CD14-positive monocyte (primary cell): ENCODE results near the gene DCLRE1A. TPM values are rescaled to one million over a fixed set of nuclear protein-coding genes. Genes with fewer than 3 reads are reported as not detected.

ENCODE experiments used
- DNase-seq, 3 donors: peaks; one replicate each; pipeline ENCODE4 v3.0.0-alpha.2; 2011 to 2022
- H2AFZ ChIP-seq: 2 replicates; pipeline ENCODE4 v1.6.0; 2012; ENCODE audit warnings: mild to moderate bottlenecking, low read depth, low read length, inconsistent platforms; ENCODE audit not compliant: insufficient read depth, poor library complexity, severe bottlenecking
- H3K27ac ChIP-seq, 2 donors: 1 replicate in 1 of 2; 2 replicates in 1 of 2; pipeline ENCODE4 v1.5.1; 2012 to 2013; ENCODE audit warnings: low read length in 2 of 2, control low read depth in 1 of 2, inconsistent platforms in 1 of 2, low read depth in 1 of 2, mild to moderate bottlenecking in 1 of 2
- H3K27me3 ChIP-seq, 2 donors: one replicate each; pipeline versions ENCODE4 v1.6.0 to v1.6.1; 2011 to 2013; ENCODE audit warnings: low read length in 2 of 2; ENCODE audit not compliant: control insufficient read depth in 2 of 2, insufficient read depth in 2 of 2
- H3K36me3 ChIP-seq, 2 donors: replicated peaks in 1 of 2; 1 replicate in 1 of 2; 2 replicates in 1 of 2; pipeline versions ENCODE4 v1.5.1 to v1.6.1; 2012 to 2013; ENCODE audit warnings: low read length in 2 of 2, control low read depth in 1 of 2, inconsistent platforms in 1 of 2, mild to moderate bottlenecking in 1 of 2; ENCODE audit not compliant: insufficient read depth in 2 of 2, control insufficient read depth in 1 of 2
- H3K4me1 ChIP-seq, 2 donors: 1 replicate in 1 of 2; 2 replicates in 1 of 2; pipeline versions ENCODE4 v1.5.1 to v1.6.1; 2012 to 2013; ENCODE audit warnings: low read length in 2 of 2, control low read depth in 1 of 2, inconsistent platforms in 1 of 2, mild to moderate bottlenecking in 1 of 2, moderate library complexity in 1 of 2; ENCODE audit not compliant: insufficient read depth in 2 of 2, control insufficient read depth in 1 of 2
- H3K4me2 ChIP-seq: replicated peaks from 2 replicates; pipeline ENCODE3; 2012; ENCODE audit warnings: low read length, moderate library complexity, mild to moderate bottlenecking; ENCODE audit not compliant: poor library complexity, severe bottlenecking; ENCODE audit errors: extremely low read depth
- H3K4me3 ChIP-seq, 3 experiments: fragments of 200-600 bp in 1 of 3; sonication (generic) in 1 of 3; replicated peaks in 1 of 3; 1 replicate in 2 of 3; 2 replicates in 1 of 3; pipeline ENCODE4 v1.5.1; 2011 to 2013; ENCODE audit warnings: low read length in 3 of 3, mild to moderate bottlenecking in 3 of 3, control low read depth in 2 of 3, low read depth in 2 of 3, inconsistent platforms in 1 of 3, moderate library complexity in 1 of 3
- H3K79me2 ChIP-seq: 2 replicates; pipeline ENCODE4 v1.6.0; 2012; ENCODE audit warnings: mild to moderate bottlenecking, control low read depth, inconsistent platforms, low read length, moderate library complexity; ENCODE audit not compliant: insufficient read depth
- H3K9ac ChIP-seq: 2 replicates; pipeline ENCODE4 v1.6.0; 2017; ENCODE audit warnings: low read length, mild to moderate bottlenecking; ENCODE audit not compliant: insufficient read depth, poor library complexity, severe bottlenecking
- H3K9me3 ChIP-seq, 2 donors: replicated peaks in 1 of 2; 1 replicate in 1 of 2; 2 replicates in 1 of 2; pipeline versions ENCODE4 v1.5.1 to v1.6.1; 2012 to 2013; ENCODE audit warnings: low read length in 2 of 2, control low read depth in 1 of 2; ENCODE audit not compliant: control insufficient read depth in 1 of 2, insufficient read depth in 1 of 2
- H4K20me1 ChIP-seq: 2 replicates; pipeline ENCODE4 v1.6.0; 2012; ENCODE audit warnings: mild to moderate bottlenecking, low read length, control low read depth, moderate library complexity; ENCODE audit not compliant: insufficient read depth
- H3K27ac Mint-ChIP-seq, 7 donors: one replicate each; pipeline ENCODE4 v1.8.0; 2020; ENCODE audit warnings: mild to moderate bottlenecking in 7 of 7, mixed read lengths in 7 of 7, moderate library complexity in 6 of 7, inconsistent platforms in 2 of 7
- H3K27me3 Mint-ChIP-seq, 3 donors: one replicate each; pipeline ENCODE4 v1.8.0; 2021 to 2022; ENCODE audit warnings: low read depth in 3 of 3, mild to moderate bottlenecking in 3 of 3, mixed read lengths in 3 of 3, moderate library complexity in 3 of 3, inconsistent platforms in 1 of 3
- H3K36me3 Mint-ChIP-seq, 2 donors: one replicate each; pipeline ENCODE4 v1.8.0; 2020; ENCODE audit warnings: mixed read lengths in 2 of 2, inconsistent platforms in 1 of 2, mild to moderate bottlenecking in 1 of 2
- H3K4me1 Mint-ChIP-seq: one replicate; pipeline ENCODE4 v1.8.0; 2020; ENCODE audit warnings: mild to moderate bottlenecking, mixed read lengths
- H3K4me3 Mint-ChIP-seq, 2 donors: one replicate each; pipeline ENCODE4 v1.8.0; 2020; ENCODE audit warnings: mild to moderate bottlenecking in 2 of 2, mixed read lengths in 2 of 2, moderate library complexity in 1 of 2
- H3K9me3 Mint-ChIP-seq, 7 donors: one replicate each; pipeline ENCODE4 v1.8.0; 2020 to 2022; ENCODE audit warnings: mixed read lengths in 7 of 7, mild to moderate bottlenecking in 6 of 7, moderate library complexity in 6 of 7, inconsistent platforms in 2 of 7
- WGBS: methylation state at CpG from one replicate; pipeline ENCODE4 v1.1.5; 2013; ENCODE audit warnings: missing lambda C conversion rate; ENCODE audit not compliant: insufficient coverage; 5-methylcytosine and 5-hydroxymethylcytosine counted together
- intact Hi-C, 2 donors: fragments of 100-400 bp; cut with micrococcal nuclease; formaldehyde crosslinking; loops; one replicate each; pipeline versions ENCODE4 v1.15.0 to v1.15.1; 2023
- polyA plus RNA-seq, 3 donors: library from polyadenylated mRNA; depleted of rRNA in 1 of 3; unstranded in 2 of 3; stranded (reverse) in 1 of 3; fragments of 300-500 nt in 2 of 3; fragments of >200 nt in 1 of 3; fragmentation: Illumina TruSeq in 2 of 3; gene quantifications; 1 replicate in 2 of 3; 2 replicates in 1 of 3; pipeline ENCODE4 v1.2.3, GENCODE V29; 2012 to 2021
- TF ChIP-seq, protein P1 (sequence below): fragments of 200-600 bp; IDR thresholded peaks from one replicate; pipeline ENCODE4 v1.8.0; 2022; ENCODE audit warnings: antibody characterized with exemption, mild to moderate bottlenecking

The DCLRE1A gene
- polyA plus RNA-seq, 3 donors, result 1.00 to 1.3 (median 1.3) TPM

DNA sequence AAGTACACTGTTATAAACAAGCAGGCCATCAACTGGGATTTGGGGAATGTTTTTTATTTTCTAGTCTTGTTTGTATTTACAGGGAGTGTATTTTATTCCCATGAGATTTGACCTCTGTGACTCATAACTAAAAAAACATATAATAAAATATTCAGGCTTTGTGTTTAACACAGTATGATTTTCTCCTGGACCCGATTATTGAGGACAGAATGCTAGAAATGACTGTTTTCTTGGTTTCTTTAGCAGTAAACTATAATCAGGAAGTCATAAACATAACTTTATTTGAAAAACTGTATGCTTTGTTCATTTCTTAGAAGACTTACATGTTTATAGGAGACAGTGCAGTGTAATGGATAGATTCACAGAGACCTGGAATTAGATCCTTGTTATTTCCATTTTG is 2.7 kb upstream of the DCLRE1A start:
- Mint-ChIP-seq H3K27ac (peak overlapping the region in 2 of 7 donors; percentile 21 to 25), H3K4me1 (peaks cover 47% of the 10 kb centered on the region), H3K9me3 (peaks cover 0 to 3% (median 0%) of the 10 kb centered on the region in 7 donors), H3K27me3 (no peaks in the 10 kb centered on the region), H3K4me3 (no peak overlapping the region), H3K36me3 (peaks cover 17 to 23% of the 10 kb centered on the region in 2 donors)
- Histone ChIP-seq H3K4me1 (peaks cover 28 to 52% of the 10 kb centered on the region in 2 donors), H3K27ac (no peak overlapping the region), H4K20me1 (peaks cover 4% of the 10 kb centered on the region), H3K4me3 (no peak overlapping the region), H3K79me2 (peaks cover 89% of the 10 kb centered on the region), H3K9ac (no peak overlapping the region), H3K27me3 (no peaks in the 10 kb centered on the region), H3K4me2 (peak overlapping the region; percentile 79), H2AFZ (no peak overlapping the region), H3K9me3 (no peaks in the 10 kb centered on the region), H3K36me3 (peaks cover 11 to 18% of the 10 kb centered on the region in 2 donors)
- TF ChIP-seq, protein P1, sequence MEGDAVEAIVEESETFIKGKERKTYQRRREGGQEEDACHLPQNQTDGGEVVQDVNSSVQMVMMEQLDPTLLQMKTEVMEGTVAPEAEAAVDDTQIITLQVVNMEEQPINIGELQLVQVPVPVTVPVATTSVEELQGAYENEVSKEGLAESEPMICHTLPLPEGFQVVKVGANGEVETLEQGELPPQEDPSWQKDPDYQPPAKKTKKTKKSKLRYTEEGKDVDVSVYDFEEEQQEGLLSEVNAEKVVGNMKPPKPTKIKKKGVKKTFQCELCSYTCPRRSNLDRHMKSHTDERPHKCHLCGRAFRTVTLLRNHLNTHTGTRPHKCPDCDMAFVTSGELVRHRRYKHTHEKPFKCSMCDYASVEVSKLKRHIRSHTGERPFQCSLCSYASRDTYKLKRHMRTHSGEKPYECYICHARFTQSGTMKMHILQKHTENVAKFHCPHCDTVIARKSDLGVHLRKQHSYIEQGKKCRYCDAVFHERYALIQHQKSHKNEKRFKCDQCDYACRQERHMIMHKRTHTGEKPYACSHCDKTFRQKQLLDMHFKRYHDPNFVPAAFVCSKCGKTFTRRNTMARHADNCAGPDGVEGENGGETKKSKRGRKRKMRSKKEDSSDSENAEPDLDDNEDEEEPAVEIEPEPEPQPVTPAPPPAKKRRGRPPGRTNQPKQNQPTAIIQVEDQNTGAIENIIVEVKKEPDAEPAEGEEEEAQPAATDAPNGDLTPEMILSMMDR, result no peak
- intact Hi-C loops, result no loop called here
- WGBS, result no CpG with 5 or more reads among the region's 1 CpG
- DNase-seq, result no peak

GRCh38 chr10:113854761-113855588 is 1.1 kb upstream of the DCLRE1A start:
- peak; percentile 46 to 80 (median 57) for DNase-seq
- TF ChIP-seq, protein P1, result peak; percentile 19
- Mint-ChIP-seq H3K9me3 (peaks cover 0 to 2% (median 0%) of the 10 kb centered on the region in 7 donors), H3K4me3 (peak overlapping the region; percentile 96), H3K36me3 (peaks cover 10 to 16% of the 10 kb centered on the region in 2 donors), H3K4me1 (peaks cover 45% of the 10 kb centered on the region), H3K27ac (peak overlapping the region; percentile 94 to 98 (median 98)), H3K27me3 (no peaks in the 10 kb centered on the region)
- H2AFZ ChIP-seq, result peak overlapping the region; percentile 94
- no peaks in the 10 kb centered on the region for H3K9me3 ChIP-seq
- H3K9ac ChIP-seq, result peak overlapping the region; percentile 96
- H3K4me2 ChIP-seq, result peak overlapping the region; percentile 79
- H3K4me3 ChIP-seq, result peak overlapping the region; percentile 90 to 94 (median 92)
- peaks cover 27 to 47% of the 10 kb centered on the region in 2 donors for H3K4me1 ChIP-seq
- peaks cover 4% of the 10 kb centered on the region for H4K20me1 ChIP-seq
- 1% methylated on average over 61 of the region's 62 CpGs for WGBS
- H3K79me2 ChIP-seq, result peaks cover 81% of the 10 kb centered on the region
- H3K36me3 ChIP-seq, result peaks cover 7 to 8% of the 10 kb centered on the region in 2 donors
- intact Hi-C loops, result no loop called here
- no peaks in the 10 kb centered on the region for H3K27me3 ChIP-seq
- H3K27ac ChIP-seq, result peak overlapping the region; percentile 77 to 95
